ENCODE results near the gene KIF5B.

DNA sequence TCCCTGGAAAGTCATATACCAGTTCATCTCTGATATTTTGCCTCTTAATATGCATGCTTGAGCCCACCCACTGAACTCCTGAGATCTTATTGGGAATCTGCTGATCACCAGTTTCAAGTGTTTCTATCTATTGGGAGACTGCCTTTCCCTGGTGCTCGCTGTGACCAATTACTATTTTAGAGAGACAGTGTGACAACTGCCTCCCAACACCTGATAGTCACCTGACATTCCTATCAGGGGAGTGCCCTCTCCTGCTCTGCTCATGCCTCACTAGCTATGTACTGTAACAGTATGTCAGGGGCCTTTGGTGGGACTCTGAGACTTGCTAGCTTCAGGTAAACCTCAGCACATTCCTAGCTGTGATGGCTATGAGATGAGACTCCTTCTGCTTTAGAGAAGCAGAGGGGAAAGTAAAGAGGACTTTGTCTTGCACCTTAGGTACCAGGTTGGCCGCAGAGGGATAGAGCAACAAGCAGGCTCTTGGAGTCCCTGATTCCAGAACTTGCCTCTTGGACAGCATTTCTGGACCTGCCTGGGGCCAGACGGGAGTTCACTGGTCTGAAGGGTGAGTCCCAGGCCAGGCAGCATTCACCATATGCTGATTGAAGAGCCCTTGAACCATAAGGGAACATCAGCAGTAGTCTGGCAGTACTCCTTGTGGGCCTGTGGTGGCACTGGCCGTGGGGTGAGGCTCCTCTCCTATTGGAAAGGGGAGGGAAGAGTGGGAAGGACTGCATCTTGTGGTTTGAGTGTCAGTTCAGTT, 93.2 kb downstream of the KIF5B start:
- TF ChIP-seq, protein P1, sequence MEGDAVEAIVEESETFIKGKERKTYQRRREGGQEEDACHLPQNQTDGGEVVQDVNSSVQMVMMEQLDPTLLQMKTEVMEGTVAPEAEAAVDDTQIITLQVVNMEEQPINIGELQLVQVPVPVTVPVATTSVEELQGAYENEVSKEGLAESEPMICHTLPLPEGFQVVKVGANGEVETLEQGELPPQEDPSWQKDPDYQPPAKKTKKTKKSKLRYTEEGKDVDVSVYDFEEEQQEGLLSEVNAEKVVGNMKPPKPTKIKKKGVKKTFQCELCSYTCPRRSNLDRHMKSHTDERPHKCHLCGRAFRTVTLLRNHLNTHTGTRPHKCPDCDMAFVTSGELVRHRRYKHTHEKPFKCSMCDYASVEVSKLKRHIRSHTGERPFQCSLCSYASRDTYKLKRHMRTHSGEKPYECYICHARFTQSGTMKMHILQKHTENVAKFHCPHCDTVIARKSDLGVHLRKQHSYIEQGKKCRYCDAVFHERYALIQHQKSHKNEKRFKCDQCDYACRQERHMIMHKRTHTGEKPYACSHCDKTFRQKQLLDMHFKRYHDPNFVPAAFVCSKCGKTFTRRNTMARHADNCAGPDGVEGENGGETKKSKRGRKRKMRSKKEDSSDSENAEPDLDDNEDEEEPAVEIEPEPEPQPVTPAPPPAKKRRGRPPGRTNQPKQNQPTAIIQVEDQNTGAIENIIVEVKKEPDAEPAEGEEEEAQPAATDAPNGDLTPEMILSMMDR (IDR thresholded peaks at IDR 0.05; ENCODE audit: insufficient read depth, low read depth, low read length): no peak
- TF ChIP-seq EZH2 (IDR thresholded peaks at IDR 0.05; ENCODE audit: insufficient read depth, low read length): no peak

All from astrocyte (in vitro differentiated cells and primary cell).